Raji (cell line): ENCODE data around the gene SULT1A3.
"Not testable (repeated sequence)": the region's sequence is repeated elsewhere in the genome, so short reads cannot be mapped to it uniquely, and the experiment has no call there.

Source experiments
- POLR2A ChIP-seq: IDR thresholded peaks from 2 replicates; pipeline ENCODE4 v1.6.1; 2011; ENCODE audit warnings: low read depth, low read length, control low read depth; ENCODE audit not compliant: insufficient read depth

Gene SULT1A3

GRCh38 chr16:30199049-30199448 is at the start of gene SULT1A3:
SULT1A3 (plus strand) TSS chr16:30199255; CDS start chr16:30200729, 1,474 bp downstream.
- not testable (repeated sequence) for TF ChIP-seq POLR2A

GRCh38 chr16:30151091-30151490 is 48.0 kb upstream of the SULT1A3 start:
- no peak for TF ChIP-seq POLR2A

GRCh38 chr16:30152517-30152916 is 46.5 kb upstream of the SULT1A3 start:
- no peak for TF ChIP-seq POLR2A

- TF ChIP-seq POLR2A, result no peak
Measured at GRCh38 chr16:30155188-30155587, 43.9 kb upstream of the SULT1A3 start.

GRCh38 chr16:30157214-30157613 is 41.8 kb upstream of the SULT1A3 start:
- TF ChIP-seq POLR2A, result no peak

- TF ChIP-seq POLR2A, result no peak
Measured at GRCh38 chr16:30163538-30163937, 35.5 kb upstream of the SULT1A3 start.

- no peak for TF ChIP-seq POLR2A
Measured at GRCh38 chr16:30166202-30166902, 32.7 kb upstream of the SULT1A3 start.

- TF ChIP-seq POLR2A, result no peak
Measured at GRCh38 chr16:30173054-30173453, 26.0 kb upstream of the SULT1A3 start.

- TF ChIP-seq POLR2A, result no peak
Measured at GRCh38 chr16:30179195-30179594, 19.9 kb upstream of the SULT1A3 start.

GRCh38 chr16:30179931-30180330 is 19.1 kb upstream of the SULT1A3 start:
- no peak for TF ChIP-seq POLR2A

- no peak for TF ChIP-seq POLR2A
Measured at GRCh38 chr16:30180741-30181140, 18.3 kb upstream of the SULT1A3 start.

- peak; percentile 91 for TF ChIP-seq POLR2A
Measured at GRCh38 chr16:30183233-30184095, 15.6 kb upstream of the SULT1A3 start, which contains the start of gene CORO1A. CORO1A (plus strand) TSS chr16:30183602; CDS start chr16:30185210, 1,608 bp downstream.

GRCh38 chr16:30184096-30184890 is 14.8 kb upstream of the SULT1A3 start:
- TF ChIP-seq POLR2A, result peak; percentile 75; the same call in 1 of the 2 replicates

- TF ChIP-seq POLR2A, result no peak; the same call in 1 of the 2 replicates
Measured at GRCh38 chr16:30184891-30185682, 14.0 kb upstream of the SULT1A3 start.
